Suprapubic skin (tissue), 3 donors: ENCODE measurements around the gene AFAP1L2.

ENCODE experiments used
- POLR2A ChIP-seq, 2 donors: fragments of 450-650 bp; IDR thresholded peaks; one replicate each; pipeline ENCODE4 v1.6.1; 2017; ENCODE audit warnings: antibody characterized with exemption in 2 of 2, mild to moderate bottlenecking in 2 of 2, moderate library complexity in 2 of 2
- TF ChIP-seq, protein P1 (sequence below), 2 donors: fragments of 200-600 bp in 1 of 2; fragments of 450-650 bp in 1 of 2; sonication (generic) in 1 of 2; IDR thresholded peaks; one replicate each; pipeline ENCODE4 v1.5.1; 2016 to 2019; ENCODE audit warnings: antibody characterized with exemption in 2 of 2, mild to moderate bottlenecking in 1 of 2, moderate library complexity in 1 of 2

- TF ChIP-seq, protein P1, sequence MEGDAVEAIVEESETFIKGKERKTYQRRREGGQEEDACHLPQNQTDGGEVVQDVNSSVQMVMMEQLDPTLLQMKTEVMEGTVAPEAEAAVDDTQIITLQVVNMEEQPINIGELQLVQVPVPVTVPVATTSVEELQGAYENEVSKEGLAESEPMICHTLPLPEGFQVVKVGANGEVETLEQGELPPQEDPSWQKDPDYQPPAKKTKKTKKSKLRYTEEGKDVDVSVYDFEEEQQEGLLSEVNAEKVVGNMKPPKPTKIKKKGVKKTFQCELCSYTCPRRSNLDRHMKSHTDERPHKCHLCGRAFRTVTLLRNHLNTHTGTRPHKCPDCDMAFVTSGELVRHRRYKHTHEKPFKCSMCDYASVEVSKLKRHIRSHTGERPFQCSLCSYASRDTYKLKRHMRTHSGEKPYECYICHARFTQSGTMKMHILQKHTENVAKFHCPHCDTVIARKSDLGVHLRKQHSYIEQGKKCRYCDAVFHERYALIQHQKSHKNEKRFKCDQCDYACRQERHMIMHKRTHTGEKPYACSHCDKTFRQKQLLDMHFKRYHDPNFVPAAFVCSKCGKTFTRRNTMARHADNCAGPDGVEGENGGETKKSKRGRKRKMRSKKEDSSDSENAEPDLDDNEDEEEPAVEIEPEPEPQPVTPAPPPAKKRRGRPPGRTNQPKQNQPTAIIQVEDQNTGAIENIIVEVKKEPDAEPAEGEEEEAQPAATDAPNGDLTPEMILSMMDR (IDR thresholded peaks at IDR 0.05), result no peak
- TF ChIP-seq POLR2A (IDR thresholded peaks at IDR 0.05), result no peak
Observed at GRCh38 chr10:114306116-114306973, 98.0 kb downstream of the AFAP1L2 start.
